Panc1 (cell line): ENCODE data around the gene HMCN2.

Experiments used
- POLR2AphosphoS5 ChIP-seq: IDR thresholded peaks from 2 replicates; pipeline ENCODE4 v1.6.1; 2012; ENCODE audit warnings: mild to moderate bottlenecking, low read depth, low read length, moderate library complexity
- SIN3A ChIP-seq: IDR thresholded peaks from 2 replicates; pipeline ENCODE4 v1.6.1; 2012; ENCODE audit warnings: low read depth, mild to moderate bottlenecking, low read length, moderate library complexity, borderline replicate concordance; ENCODE audit not compliant: insufficient read depth
- TCF7L2 ChIP-seq: IDR thresholded peaks from 2 replicates; pipeline ENCODE4 v1.6.1; 2011; ENCODE audit warnings: mild to moderate bottlenecking, low read depth, low read length, inconsistent platforms
- TF ChIP-seq, protein P1 (sequence below): fragments of 450-650 bp; IDR thresholded peaks from 2 replicates; pipeline ENCODE4 v1.5.1; 2017; ENCODE audit warnings: mild to moderate bottlenecking
- TF ChIP-seq, protein P2 (sequence below), 2 experiments: IDR thresholded peaks; 2 replicates each; pipeline ENCODE4 v1.6.1; 2011 to 2012; ENCODE audit warnings: low read depth in 2 of 2, control low read depth in 1 of 2, low read length in 1 of 2, mild to moderate bottlenecking in 1 of 2, moderate library complexity in 1 of 2; ENCODE audit not compliant: insufficient read depth in 1 of 2

DNA sequence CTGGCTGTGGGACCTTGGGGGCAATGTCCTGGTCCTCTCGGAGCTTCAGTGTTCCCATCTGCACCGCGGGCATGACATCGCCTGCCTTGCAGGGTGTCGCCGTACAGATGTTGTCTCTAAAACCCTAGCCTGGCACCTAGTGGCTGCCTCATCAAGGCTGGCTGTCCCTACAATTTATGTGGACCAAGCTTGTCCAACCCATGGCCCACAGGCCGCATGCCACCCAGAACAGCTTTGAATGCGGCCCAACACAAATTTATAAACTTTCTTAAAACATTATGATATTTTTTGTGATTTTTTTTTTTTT lies 160.9 kb downstream of the HMCN2 start:
- TF ChIP-seq, protein P1, sequence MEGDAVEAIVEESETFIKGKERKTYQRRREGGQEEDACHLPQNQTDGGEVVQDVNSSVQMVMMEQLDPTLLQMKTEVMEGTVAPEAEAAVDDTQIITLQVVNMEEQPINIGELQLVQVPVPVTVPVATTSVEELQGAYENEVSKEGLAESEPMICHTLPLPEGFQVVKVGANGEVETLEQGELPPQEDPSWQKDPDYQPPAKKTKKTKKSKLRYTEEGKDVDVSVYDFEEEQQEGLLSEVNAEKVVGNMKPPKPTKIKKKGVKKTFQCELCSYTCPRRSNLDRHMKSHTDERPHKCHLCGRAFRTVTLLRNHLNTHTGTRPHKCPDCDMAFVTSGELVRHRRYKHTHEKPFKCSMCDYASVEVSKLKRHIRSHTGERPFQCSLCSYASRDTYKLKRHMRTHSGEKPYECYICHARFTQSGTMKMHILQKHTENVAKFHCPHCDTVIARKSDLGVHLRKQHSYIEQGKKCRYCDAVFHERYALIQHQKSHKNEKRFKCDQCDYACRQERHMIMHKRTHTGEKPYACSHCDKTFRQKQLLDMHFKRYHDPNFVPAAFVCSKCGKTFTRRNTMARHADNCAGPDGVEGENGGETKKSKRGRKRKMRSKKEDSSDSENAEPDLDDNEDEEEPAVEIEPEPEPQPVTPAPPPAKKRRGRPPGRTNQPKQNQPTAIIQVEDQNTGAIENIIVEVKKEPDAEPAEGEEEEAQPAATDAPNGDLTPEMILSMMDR: no peak
- TF ChIP-seq POLR2AphosphoS5: no peak
- TF ChIP-seq, protein P2, sequence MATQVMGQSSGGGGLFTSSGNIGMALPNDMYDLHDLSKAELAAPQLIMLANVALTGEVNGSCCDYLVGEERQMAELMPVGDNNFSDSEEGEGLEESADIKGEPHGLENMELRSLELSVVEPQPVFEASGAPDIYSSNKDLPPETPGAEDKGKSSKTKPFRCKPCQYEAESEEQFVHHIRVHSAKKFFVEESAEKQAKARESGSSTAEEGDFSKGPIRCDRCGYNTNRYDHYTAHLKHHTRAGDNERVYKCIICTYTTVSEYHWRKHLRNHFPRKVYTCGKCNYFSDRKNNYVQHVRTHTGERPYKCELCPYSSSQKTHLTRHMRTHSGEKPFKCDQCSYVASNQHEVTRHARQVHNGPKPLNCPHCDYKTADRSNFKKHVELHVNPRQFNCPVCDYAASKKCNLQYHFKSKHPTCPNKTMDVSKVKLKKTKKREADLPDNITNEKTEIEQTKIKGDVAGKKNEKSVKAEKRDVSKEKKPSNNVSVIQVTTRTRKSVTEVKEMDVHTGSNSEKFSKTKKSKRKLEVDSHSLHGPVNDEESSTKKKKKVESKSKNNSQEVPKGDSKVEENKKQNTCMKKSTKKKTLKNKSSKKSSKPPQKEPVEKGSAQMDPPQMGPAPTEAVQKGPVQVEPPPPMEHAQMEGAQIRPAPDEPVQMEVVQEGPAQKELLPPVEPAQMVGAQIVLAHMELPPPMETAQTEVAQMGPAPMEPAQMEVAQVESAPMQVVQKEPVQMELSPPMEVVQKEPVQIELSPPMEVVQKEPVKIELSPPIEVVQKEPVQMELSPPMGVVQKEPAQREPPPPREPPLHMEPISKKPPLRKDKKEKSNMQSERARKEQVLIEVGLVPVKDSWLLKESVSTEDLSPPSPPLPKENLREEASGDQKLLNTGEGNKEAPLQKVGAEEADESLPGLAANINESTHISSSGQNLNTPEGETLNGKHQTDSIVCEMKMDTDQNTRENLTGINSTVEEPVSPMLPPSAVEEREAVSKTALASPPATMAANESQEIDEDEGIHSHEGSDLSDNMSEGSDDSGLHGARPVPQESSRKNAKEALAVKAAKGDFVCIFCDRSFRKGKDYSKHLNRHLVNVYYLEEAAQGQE (IDR thresholded peaks at IDR 0.05; ENCODE audit: insufficient read depth in 1 of 2, low read depth in 2 of 2, low read length in 1 of 2): no peak
- no peak for TF ChIP-seq SIN3A
- no peak for TF ChIP-seq TCF7L2
